Activated T-helper 1 cell treated with anti-CD3 and anti-CD28 coated beads, Interleukin-12 subunit alpha, Interleukin-12 subunit beta, Interleukin-2, Interleukin-4 antibody, amounts not matched to agents 30 ng/mL and 10 ng/mL and 1 ng/mL, durations not matched to agents 14 hours and 24 hours and 36 hours (primary cell): Measurements from ENCODE around the gene DAAM2. TPM values are rescaled to one million over a fixed set of nuclear protein-coding genes. Genes with fewer than 3 reads are reported as not detected.

ENCODE experiments used
- DNase-seq: peaks from one replicate; pipeline ENCODE4 v3.0.0; 2021; ENCODE audit warnings: low spot score
- H3K27ac Mint-ChIP-seq: one replicate; pipeline ENCODE4 v1.8.0; 2021; ENCODE audit warnings: mild to moderate bottlenecking, mixed read lengths
- H3K27me3 Mint-ChIP-seq: one replicate; pipeline ENCODE4 v1.8.0; 2022; ENCODE audit warnings: mild to moderate bottlenecking, moderate library complexity, mixed read lengths; ENCODE audit not compliant: insufficient read depth
- H3K36me3 Mint-ChIP-seq: one replicate; pipeline ENCODE4 v1.8.0; 2021; ENCODE audit warnings: low read depth, mixed read lengths
- H3K4me1 Mint-ChIP-seq: one replicate; pipeline ENCODE4 v1.8.0; 2021; ENCODE audit warnings: low read depth, mixed read lengths
- H3K4me3 Mint-ChIP-seq: one replicate; pipeline ENCODE4 v1.8.0; 2021; ENCODE audit warnings: mild to moderate bottlenecking, moderate library complexity, mixed read lengths
- H3K9me3 Mint-ChIP-seq: one replicate; pipeline ENCODE4 v1.8.0; 2021; ENCODE audit warnings: mixed read lengths
- intact Hi-C: fragments of 100-400 bp; cut with micrococcal nuclease; formaldehyde crosslinking; loops from one replicate; pipeline ENCODE4 v1.15.1; 2024
- total RNA-seq: library from RNA; stranded (reverse); gene quantifications from 2 replicates; pipeline ENCODE4 v1.2.3, GENCODE V29; 2022

The DAAM2 gene
- total RNA-seq, 1 donor from 2014 or later, result not detected

DNA sequence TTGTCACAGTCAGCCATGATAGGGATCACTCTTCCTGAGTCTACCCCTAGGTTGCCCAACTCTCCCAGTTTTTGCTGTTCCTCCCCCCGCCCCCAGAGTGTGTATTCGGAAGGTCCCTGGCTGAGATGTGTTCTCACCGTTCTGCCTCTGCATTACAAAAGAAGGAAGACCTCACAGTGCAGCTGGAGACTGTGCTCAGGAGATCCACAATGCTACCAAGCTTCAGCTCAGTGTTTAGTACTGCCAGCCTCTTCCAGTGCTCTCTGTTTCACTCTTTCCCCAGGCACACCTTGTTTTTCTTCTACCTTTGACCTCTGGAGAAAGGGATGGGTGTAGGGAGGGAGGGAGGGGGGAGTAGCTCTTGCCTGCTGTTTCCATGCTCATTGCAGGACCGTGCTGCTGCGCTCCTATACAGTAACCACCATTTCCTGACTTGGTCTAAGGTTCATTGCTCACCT lies 155.5 kb downstream of the DAAM2 start:
- no peaks in the 10 kb centered on the region for H3K27me3 Mint-ChIP-seq
- no peaks in the 10 kb centered on the region for H3K36me3 Mint-ChIP-seq
- no peak for DNase-seq
- H3K27ac Mint-ChIP-seq, result no peak overlapping the region
- no peaks in the 10 kb centered on the region for H3K9me3 Mint-ChIP-seq
- H3K4me3 Mint-ChIP-seq, result no peak overlapping the region
- no peaks in the 10 kb centered on the region for H3K4me1 Mint-ChIP-seq
- intact Hi-C loops, result no loop called here

DNA sequence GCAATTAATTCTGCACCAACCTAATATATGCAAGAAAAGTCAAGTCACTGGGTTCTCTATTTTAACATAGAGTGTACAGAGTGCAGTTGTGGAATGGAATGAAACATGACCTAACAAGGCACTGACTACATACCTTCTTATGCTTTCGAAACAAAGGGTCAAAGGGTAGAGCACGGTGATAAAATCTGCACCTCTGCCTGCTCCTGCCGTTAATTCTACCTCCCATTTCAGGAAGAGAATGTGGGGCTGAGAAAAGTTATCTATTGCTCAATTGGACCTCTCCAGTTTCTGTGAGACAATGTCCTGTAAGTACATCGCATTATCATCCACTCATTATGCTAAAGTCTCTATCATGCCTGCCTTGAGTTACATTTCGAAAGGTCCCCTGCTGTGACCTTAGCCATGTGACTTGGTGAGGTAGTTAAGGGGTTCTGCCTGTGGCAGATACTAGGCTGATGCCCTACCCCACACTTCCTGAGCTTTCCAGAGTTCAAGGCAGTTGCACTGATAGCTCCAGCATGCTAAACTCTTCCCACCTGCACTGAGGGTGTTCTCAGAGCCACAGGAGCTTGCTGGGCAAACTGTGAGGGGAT lies 156.1 kb downstream of the DAAM2 start:
- Mint-ChIP-seq H3K4me1 (no peaks in the 10 kb centered on the region), H3K27me3 (no peaks in the 10 kb centered on the region), H3K4me3 (no peak overlapping the region), H3K27ac (no peak overlapping the region), H3K9me3 (no peaks in the 10 kb centered on the region), H3K36me3 (no peaks in the 10 kb centered on the region)
- no peak for DNase-seq
- intact Hi-C loops, result no loop called here

DNA sequence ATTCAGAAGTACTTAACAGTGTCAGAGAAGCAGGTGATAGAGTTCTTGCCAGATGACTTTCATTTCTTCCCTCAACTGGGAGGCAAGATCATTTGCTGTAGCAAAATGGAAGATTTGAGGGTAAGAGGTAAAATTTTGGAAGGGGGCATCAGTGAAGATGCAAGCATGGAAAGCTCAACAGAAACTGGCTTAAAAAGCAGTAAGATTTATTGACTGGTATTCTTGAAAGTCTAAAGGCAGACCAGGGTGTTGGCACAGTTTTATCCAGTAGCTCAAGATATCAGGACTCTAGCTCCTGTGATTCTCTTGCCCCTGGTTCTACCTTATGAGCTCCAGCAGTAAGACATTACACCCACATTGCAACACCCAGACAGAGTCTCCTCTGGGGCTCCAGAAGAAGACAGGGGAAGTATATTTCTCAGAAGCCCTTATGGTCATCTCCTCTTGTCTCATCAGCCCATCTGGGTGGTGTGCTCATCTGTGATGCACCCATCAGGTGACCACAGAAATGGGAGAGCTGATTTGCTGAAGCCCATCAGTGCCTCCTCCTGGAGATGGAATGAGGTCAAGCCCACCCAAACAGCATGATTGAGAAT lies 158.0 kb downstream of the DAAM2 start:
- intact Hi-C loops, result no loop called here
- H3K36me3 Mint-ChIP-seq, result no peaks in the 10 kb centered on the region
- H3K9me3 Mint-ChIP-seq, result no peaks in the 10 kb centered on the region

DNA sequence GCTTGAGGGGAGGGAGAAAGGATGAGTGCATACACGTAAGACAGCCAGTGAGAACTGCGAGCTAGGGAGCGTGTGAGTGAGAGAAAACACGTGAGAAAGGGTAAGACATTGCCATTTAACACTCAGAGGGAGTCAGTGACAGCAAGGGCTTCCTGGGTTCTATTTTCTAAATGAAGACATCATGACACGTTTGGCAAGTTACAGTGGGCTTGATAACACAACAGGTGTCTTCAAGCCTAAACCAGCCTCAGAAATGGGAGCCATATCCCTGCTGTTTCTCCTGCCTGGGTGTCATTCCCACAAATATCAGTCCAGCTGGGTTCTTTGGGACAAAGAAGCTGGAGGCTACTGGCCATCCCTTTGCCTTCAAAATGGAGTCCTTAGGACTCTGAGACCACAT lies 159.0 kb downstream of the DAAM2 start:
- intact Hi-C loops, result no loop called here
- Mint-ChIP-seq H3K4me1 (no peaks in the 10 kb centered on the region), H3K9me3 (no peaks in the 10 kb centered on the region), H3K36me3 (no peaks in the 10 kb centered on the region), H3K27ac (no peak overlapping the region), H3K4me3 (no peak overlapping the region), H3K27me3 (no peaks in the 10 kb centered on the region)
- DNase-seq, result no peak

More for the DNA sequence above, 158.0 kb downstream of the DAAM2 start:
- no peaks in the 10 kb centered on the region for H3K4me1 Mint-ChIP-seq
- DNase-seq, result no peak
- no peak overlapping the region for H3K4me3 Mint-ChIP-seq
- H3K27ac Mint-ChIP-seq, result no peak overlapping the region
- H3K27me3 Mint-ChIP-seq, result no peaks in the 10 kb centered on the region

DNA sequence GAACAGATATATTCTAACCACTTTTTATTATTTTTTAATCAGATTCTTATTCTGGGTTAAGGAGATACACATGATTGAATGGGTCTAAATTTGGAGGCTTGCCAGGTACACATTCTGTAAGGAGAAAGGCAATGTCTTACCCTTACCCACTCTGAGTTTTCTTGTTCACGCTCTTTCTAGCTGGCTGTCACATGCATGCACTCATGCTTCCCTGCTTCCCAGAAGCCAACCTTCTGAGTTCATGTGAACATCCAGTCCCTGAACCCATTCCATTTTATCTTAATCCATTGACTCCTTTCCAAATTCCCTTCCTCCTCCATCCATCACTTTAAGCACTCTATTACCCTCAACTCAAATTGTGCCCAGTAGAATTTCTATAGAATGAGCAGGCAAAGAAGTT lies 159.5 kb downstream of the DAAM2 start:
- Mint-ChIP-seq H3K27me3 (no peaks in the 10 kb centered on the region), H3K9me3 (no peaks in the 10 kb centered on the region), H3K4me3 (no peak overlapping the region), H3K27ac (no peak overlapping the region), H3K4me1 (no peaks in the 10 kb centered on the region), H3K36me3 (no peaks in the 10 kb centered on the region)
- intact Hi-C loops, result no loop called here
- no peak for DNase-seq

- intact Hi-C loops, result no loop called here
- no peaks in the 10 kb centered on the region for H3K4me1 Mint-ChIP-seq
- H3K27me3 Mint-ChIP-seq, result no peaks in the 10 kb centered on the region
- no peaks in the 10 kb centered on the region for H3K36me3 Mint-ChIP-seq
- H3K27ac Mint-ChIP-seq, result no peak overlapping the region
- H3K4me3 Mint-ChIP-seq, result no peak overlapping the region
- no peak for DNase-seq
- no peaks in the 10 kb centered on the region for H3K9me3 Mint-ChIP-seq
Observed at GRCh38 chr6:39952167-39952566, 160.0 kb downstream of the DAAM2 start.

DNA sequence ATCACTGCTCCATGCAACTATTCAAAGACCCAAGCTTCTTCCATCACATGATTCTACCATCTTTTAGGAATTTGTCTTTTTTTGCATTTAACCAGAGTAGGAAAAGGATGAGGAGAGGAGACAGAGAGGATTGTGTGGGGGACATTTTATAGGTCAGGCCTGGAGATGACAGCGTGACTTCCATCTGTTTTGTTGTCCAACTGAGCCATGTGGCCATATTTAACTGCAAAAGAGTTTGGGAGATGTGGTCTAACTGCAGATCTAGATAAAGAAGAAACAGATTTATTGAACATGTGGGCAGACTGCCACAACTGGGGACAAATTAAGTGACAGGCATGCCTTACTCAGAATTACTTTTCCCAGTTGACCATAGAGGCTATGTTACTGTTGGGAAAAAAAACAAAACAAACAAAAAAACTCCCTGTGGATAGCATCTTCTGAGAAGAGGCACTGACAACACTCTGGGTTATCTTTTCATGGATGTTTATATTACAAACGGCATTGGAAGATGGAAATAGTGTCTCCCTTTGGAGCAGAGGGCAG lies 161.0 kb downstream of the DAAM2 start:
- Mint-ChIP-seq H3K27me3 (no peaks in the 10 kb centered on the region), H3K4me3 (no peak overlapping the region), H3K4me1 (no peaks in the 10 kb centered on the region), H3K36me3 (no peaks in the 10 kb centered on the region), H3K9me3 (no peaks in the 10 kb centered on the region), H3K27ac (no peak overlapping the region)
- intact Hi-C loops, result no loop called here
- DNase-seq, result no peak

Other genes with a start within 250 kb of the DAAM2 start
- gene KIF6, start 67.0 kb upstream of the DAAM2 start, total RNA-seq, result 0.08 and 0.15 TPM in 2 replicates
- gene MOCS1, start 142.1 kb downstream of the DAAM2 start, total RNA-seq, result 0.31 and 1.2 TPM in 2 replicates